DND-41 (cell line): Measurements from ENCODE around the gene LTBP1.

Experiments used
- ATAC-seq: fragments of 200-7000 bp; cut with Tn5 transposase; 3 replicates; pipeline ENCODE4 v1.9.1; 2021; ENCODE audit warnings: low read depth; ENCODE audit not compliant: insufficient read depth
- DNase-seq: peaks from one replicate; pipeline ENCODE4 v3.0.0-alpha.2; 2020
- H2AFZ ChIP-seq: 2 replicates; pipeline ENCODE4 v1.6.0; 2012; ENCODE audit warnings: low read depth, low read length
- H3K27ac ChIP-seq: 2 replicates; pipeline ENCODE4 v1.5.1; 2012; ENCODE audit warnings: low read length, inconsistent platforms
- H3K27me3 ChIP-seq: fragments of 200-600 bp; sonication (generic); 2 replicates; pipeline ENCODE4 v1.6.0; 2012; ENCODE audit warnings: low read length, mild to moderate bottlenecking, inconsistent platforms; ENCODE audit not compliant: insufficient read depth, poor library complexity
- H3K36me3 ChIP-seq: 2 replicates; pipeline ENCODE4 v1.5.1; 2012; ENCODE audit warnings: low read length, inconsistent platforms; ENCODE audit not compliant: insufficient read depth
- H3K4me1 ChIP-seq: 2 replicates; pipeline ENCODE4 v1.5.1; 2012; ENCODE audit warnings: mild to moderate bottlenecking, low read length; ENCODE audit not compliant: insufficient read depth
- H3K4me2 ChIP-seq: 2 replicates; pipeline ENCODE4 v1.6.0; 2012; ENCODE audit warnings: mild to moderate bottlenecking, moderate library complexity, low read length, inconsistent platforms; ENCODE audit not compliant: insufficient read depth
- H3K4me3 ChIP-seq, 2 experiments: fragments of 200-600 bp in 1 of 2; shearing (Covaris generic) in 1 of 2; 2 replicates each; pipeline ENCODE4 v1.5.1; 2012 to 2016; ENCODE audit warnings: inconsistent platforms in 2 of 2, low read length in 2 of 2, mild to moderate bottlenecking in 2 of 2, low read depth in 1 of 2, moderate library complexity in 1 of 2
- H3K79me2 ChIP-seq: 2 replicates; pipeline ENCODE4 v1.6.0; 2012; ENCODE audit warnings: low read length, inconsistent platforms; ENCODE audit not compliant: insufficient read depth
- H3K9ac ChIP-seq: 2 replicates; pipeline ENCODE4 v1.6.0; 2012; ENCODE audit warnings: low read depth, mild to moderate bottlenecking, inconsistent platforms, low read length, moderate library complexity
- H3K9me3 ChIP-seq: 2 replicates; pipeline ENCODE4 v1.5.1; 2012; ENCODE audit warnings: low read length, moderate library complexity, mild to moderate bottlenecking, inconsistent platforms; ENCODE audit not compliant: insufficient read depth, severe bottlenecking
- H4K20me1 ChIP-seq: 2 replicates; pipeline ENCODE4 v1.6.0; 2012; ENCODE audit warnings: low read length; ENCODE audit not compliant: insufficient read depth
- EZH2 ChIP-seq: IDR thresholded peaks from 3 replicates; pipeline ENCODE4 v1.6.1; 2012; ENCODE audit warnings: borderline replicate concordance, low read depth, mild to moderate bottlenecking, moderate library complexity, low read length, inconsistent platforms; ENCODE audit not compliant: severe bottlenecking
- TF ChIP-seq, protein P1 (sequence below): IDR thresholded peaks from 2 replicates; pipeline ENCODE4 v1.5.1; 2012; ENCODE audit warnings: borderline replicate concordance, low read length, moderate library complexity, mild to moderate bottlenecking; ENCODE audit not compliant: poor library complexity, severe bottlenecking; ENCODE audit errors: extremely low read depth

LTBP1 gene

DNA sequence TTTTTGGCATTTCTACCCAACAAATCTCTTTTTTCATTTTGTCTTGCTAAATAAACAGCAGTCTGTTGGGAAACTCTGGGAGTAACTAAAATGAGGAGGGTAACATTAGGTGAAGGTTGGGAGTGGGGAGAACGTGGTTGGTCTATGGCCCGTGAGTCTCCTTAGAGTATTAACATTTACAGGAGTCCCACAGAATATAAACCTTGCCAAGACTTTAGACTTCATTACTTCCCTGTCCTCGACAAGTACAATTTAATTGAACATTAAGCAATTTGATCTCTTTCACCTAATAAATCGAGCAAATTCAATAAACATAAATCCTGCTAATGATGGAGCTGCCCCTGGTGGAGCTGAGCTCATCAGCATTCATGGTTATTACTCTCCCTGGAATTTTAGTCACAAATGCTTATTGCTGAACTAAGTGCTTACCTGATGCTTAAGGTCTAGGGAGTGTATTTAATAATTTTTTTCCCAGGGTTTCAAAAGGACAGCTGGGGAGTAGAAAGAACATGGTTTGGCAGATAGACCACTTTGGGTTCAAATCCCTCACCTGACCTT is 434.6 kb downstream of the LTBP1 start:
- Histone ChIP-seq H3K4me3 (no peak overlapping the region), H2AFZ (no peak overlapping the region), H3K79me2 (no peaks in the 10 kb centered on the region), H3K36me3 (no peaks in the 10 kb centered on the region), H3K9me3 (no peaks in the 10 kb centered on the region), H4K20me1 (no peaks in the 10 kb centered on the region), H3K27ac (no peak overlapping the region), H3K4me1 (peaks cover 7% of the 10 kb centered on the region; the same call in 1 of the 2 replicates), H3K4me2 (no peak overlapping the region), H3K27me3 (no peaks in the 10 kb centered on the region), H3K9ac (no peak overlapping the region)
- TF ChIP-seq, protein P1, sequence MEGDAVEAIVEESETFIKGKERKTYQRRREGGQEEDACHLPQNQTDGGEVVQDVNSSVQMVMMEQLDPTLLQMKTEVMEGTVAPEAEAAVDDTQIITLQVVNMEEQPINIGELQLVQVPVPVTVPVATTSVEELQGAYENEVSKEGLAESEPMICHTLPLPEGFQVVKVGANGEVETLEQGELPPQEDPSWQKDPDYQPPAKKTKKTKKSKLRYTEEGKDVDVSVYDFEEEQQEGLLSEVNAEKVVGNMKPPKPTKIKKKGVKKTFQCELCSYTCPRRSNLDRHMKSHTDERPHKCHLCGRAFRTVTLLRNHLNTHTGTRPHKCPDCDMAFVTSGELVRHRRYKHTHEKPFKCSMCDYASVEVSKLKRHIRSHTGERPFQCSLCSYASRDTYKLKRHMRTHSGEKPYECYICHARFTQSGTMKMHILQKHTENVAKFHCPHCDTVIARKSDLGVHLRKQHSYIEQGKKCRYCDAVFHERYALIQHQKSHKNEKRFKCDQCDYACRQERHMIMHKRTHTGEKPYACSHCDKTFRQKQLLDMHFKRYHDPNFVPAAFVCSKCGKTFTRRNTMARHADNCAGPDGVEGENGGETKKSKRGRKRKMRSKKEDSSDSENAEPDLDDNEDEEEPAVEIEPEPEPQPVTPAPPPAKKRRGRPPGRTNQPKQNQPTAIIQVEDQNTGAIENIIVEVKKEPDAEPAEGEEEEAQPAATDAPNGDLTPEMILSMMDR: no peak
- no peak for TF ChIP-seq EZH2
- DNase-seq (no peak), ATAC-seq (no peak)

DNA sequence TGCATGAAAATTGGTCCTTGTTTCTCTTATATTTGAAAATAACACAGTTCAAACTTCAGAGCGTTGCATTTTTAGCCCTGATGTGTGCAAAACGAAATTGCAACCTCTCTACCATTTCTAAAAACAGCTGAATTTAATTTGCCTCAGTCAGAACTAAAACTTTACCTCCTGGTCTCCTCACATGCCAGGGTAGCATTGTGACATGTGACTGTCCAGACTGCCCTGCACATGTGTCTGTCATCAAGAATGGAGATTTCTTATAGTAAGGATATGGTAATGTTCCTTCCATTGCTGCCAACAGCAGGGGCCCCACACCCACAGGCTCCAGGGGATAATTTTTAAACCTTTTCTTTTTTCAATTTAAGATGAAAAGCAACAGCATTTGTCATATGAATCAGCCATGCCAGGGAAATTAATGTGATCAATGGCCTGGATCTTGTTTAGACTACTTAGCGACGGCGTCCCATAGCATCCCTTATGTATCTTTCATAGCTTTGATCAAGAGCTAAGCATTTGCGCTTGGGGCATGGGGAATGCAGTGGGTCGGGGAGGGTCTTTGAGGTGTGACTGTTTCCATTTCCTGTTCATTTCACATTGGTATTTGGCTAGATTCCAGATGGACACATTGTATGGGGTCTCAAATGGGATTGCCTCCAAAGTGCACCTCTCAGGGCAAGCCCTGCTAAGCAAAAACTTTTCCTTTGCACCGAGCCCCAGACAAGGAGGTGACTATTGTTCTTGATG is 437.3 kb downstream of the LTBP1 start:
- TF ChIP-seq, protein P1: no peak
- no peak for TF ChIP-seq EZH2
- no peaks in the 10 kb centered on the region for H3K79me2 ChIP-seq
- H4K20me1 ChIP-seq: no peaks in the 10 kb centered on the region
- no peaks in the 10 kb centered on the region for H3K36me3 ChIP-seq
- H3K9ac ChIP-seq: no peak overlapping the region
- no peak overlapping the region for H3K4me2 ChIP-seq
- H3K27ac ChIP-seq: no peak overlapping the region
- no peak for ATAC-seq
- peaks cover 7% of the 10 kb centered on the region; the same call in 1 of the 2 replicates for H3K4me1 ChIP-seq
- no peak for DNase-seq
- H3K4me3 ChIP-seq: no peak overlapping the region
- H2AFZ ChIP-seq: no peak overlapping the region
- no peaks in the 10 kb centered on the region for H3K9me3 ChIP-seq
- H3K27me3 ChIP-seq: no peaks in the 10 kb centered on the region

DNA sequence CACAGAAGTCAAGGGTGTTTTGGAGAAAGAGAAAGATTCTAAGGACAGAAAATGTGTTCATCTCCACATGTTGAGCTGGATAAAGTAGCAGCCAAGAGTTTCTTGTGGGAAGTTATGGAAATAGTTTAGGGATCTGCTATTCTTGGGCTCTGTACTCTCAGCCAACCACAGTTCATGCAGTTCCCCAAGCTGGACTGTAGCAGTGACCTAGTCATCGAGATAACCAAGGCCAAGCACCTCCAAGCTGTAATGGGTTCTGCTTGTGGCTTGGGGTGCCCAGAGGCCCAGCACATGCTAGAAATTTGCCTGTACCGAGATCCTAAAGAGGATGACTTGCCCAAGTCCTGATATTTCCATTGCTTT is 437.8 kb downstream of the LTBP1 start:
- DNase-seq: no peak
- no peaks in the 10 kb centered on the region for H3K9me3 ChIP-seq
- no peaks in the 10 kb centered on the region for H3K27me3 ChIP-seq
- no peak for TF ChIP-seq EZH2
- TF ChIP-seq, protein P1: no peak
- ATAC-seq: no peak
- H3K4me2 ChIP-seq: no peak overlapping the region
- H3K27ac ChIP-seq: no peak overlapping the region
- H3K9ac ChIP-seq: no peak overlapping the region
- no peaks in the 10 kb centered on the region for H3K79me2 ChIP-seq
- H3K36me3 ChIP-seq: no peaks in the 10 kb centered on the region
- H4K20me1 ChIP-seq: no peaks in the 10 kb centered on the region
- no peak overlapping the region for H2AFZ ChIP-seq
- no peak overlapping the region for H3K4me3 ChIP-seq
- peaks cover 7% of the 10 kb centered on the region; the same call in 1 of the 2 replicates for H3K4me1 ChIP-seq
